Endodermal cell (in vitro differentiated cells): ENCODE results near the gene RASGRF2. TPM values are rescaled to one million over a fixed set of nuclear protein-coding genes. Genes with fewer than 3 reads are reported as not detected.

Experiments
- DNase-seq: peaks from one replicate; pipeline ENCODE4 v3.0.0-alpha.2; 2017
- H3K27ac ChIP-seq: 2 replicates; pipeline ENCODE4 v1.5.1; 2013; ENCODE audit warnings: mild to moderate bottlenecking, low read depth, low read length, moderate library complexity
- H3K27me3 ChIP-seq: 2 replicates; pipeline ENCODE4 v1.6.1; 2013; ENCODE audit warnings: mild to moderate bottlenecking, low read length, moderate library complexity; ENCODE audit not compliant: insufficient read depth, control insufficient read depth, poor library complexity, severe bottlenecking
- H3K36me3 ChIP-seq: 2 replicates; pipeline ENCODE4 v1.7.0; 2013; ENCODE audit warnings: mild to moderate bottlenecking, low read length, moderate library complexity; ENCODE audit not compliant: control insufficient read depth, insufficient read depth
- H3K4me1 ChIP-seq: one replicate; pipeline ENCODE4 v1.7.0; 2013; ENCODE audit warnings: low read length; ENCODE audit not compliant: control insufficient read depth, insufficient read depth
- H3K4me3 ChIP-seq: 2 replicates; pipeline ENCODE4 v1.5.1; 2013; ENCODE audit warnings: mild to moderate bottlenecking, low read length, moderate library complexity
- H3K9ac ChIP-seq: 2 replicates; pipeline ENCODE4 v1.6.1; 2013; ENCODE audit warnings: mild to moderate bottlenecking, low read length, moderate library complexity; ENCODE audit not compliant: poor library complexity, severe bottlenecking; ENCODE audit errors: extremely low read depth
- H3K9me3 ChIP-seq: 2 replicates; pipeline ENCODE4 v1.6.1; 2013; ENCODE audit warnings: mild to moderate bottlenecking, low read length, moderate library complexity; ENCODE audit not compliant: control insufficient read depth
- H3K27ac Mint-ChIP-seq: 2 replicates; pipeline ENCODE4 v1.8.0; 2020; ENCODE audit warnings: mixed read lengths
- H3K27me3 Mint-ChIP-seq: 2 replicates; pipeline ENCODE4 v1.8.0; 2021; ENCODE audit warnings: mild to moderate bottlenecking, mixed read lengths; ENCODE audit not compliant: insufficient read depth
- H3K36me3 Mint-ChIP-seq: 2 replicates; pipeline ENCODE4 v1.8.0; 2020; ENCODE audit warnings: low read depth, mixed read lengths
- H3K4me1 Mint-ChIP-seq: 2 replicates; pipeline ENCODE4 v1.8.0; 2020; ENCODE audit warnings: mixed read lengths
- H3K4me3 Mint-ChIP-seq: 2 replicates; pipeline ENCODE4 v1.8.0; 2020; ENCODE audit warnings: mild to moderate bottlenecking, moderate library complexity, mixed read lengths
- H3K9me3 Mint-ChIP-seq: 2 replicates; pipeline ENCODE4 v1.8.0; 2020; ENCODE audit warnings: mild to moderate bottlenecking, mixed read lengths
- WGBS, 2 experiments: methylation state at CpG; one replicate each; pipeline versions ENCODE4 v1.1.5 to v1.1.7; 2013; ENCODE audit warnings: missing lambda C conversion rate in 2 of 2, mixed read lengths in 1 of 2; ENCODE audit not compliant: insufficient coverage in 1 of 2, insufficient read length in 1 of 2; 5-methylcytosine and 5-hydroxymethylcytosine counted together
- total RNA-seq, 2 donors: library from RNA; stranded (reverse); fragmentation: NEBNext Ultra II Directional in 1 of 2; extraction: Animal tissue kit (Norgen Biotek cat#: 25700) in 1 of 2; gene quantifications; 2 replicates in 1 of 2; 3 replicates in 1 of 2; pipeline ENCODE4 v1.2.1, GENCODE V29; 2021
- TF ChIP-seq, protein P1 (sequence below): fragments of 200-600 bp; sonication (generic); conservative IDR thresholded peaks from 2 replicates; pipeline ENCODE4 v1.5.0; 2021; ENCODE audit warnings: antibody characterized with exemption, mild to moderate bottlenecking

The RASGRF2 gene
- total RNA-seq, 2 donors from 2014 or later, result 0.64 to 14.4 TPM

DNA sequence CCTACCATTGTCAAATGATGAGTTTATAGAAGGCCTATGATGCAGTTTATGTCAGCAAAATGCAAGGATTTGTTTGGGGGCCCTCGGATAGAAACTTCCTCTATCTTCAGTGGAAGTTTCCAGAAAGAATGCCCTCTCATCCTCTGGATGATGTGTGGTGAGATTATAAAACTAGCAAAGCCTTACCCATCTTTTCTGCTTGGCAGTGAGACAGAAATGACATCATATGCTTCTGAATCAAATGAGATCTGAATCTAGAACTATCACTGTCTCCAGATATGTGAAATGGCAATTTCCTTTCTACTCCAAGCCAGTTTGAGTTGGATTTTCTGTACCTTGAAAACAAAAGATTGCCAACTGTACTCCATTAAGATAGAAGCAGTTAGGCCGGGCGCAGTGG, 212.5 kb downstream of the RASGRF2 start:
- Histone ChIP-seq H3K4me1 (no peaks in the 10 kb centered on the region), H3K4me3 (no peak overlapping the region), H3K36me3 (no peaks in the 10 kb centered on the region), H3K9ac (no peak overlapping the region), H3K27me3 (no peaks in the 10 kb centered on the region), H3K9me3 (no peaks in the 10 kb centered on the region), H3K27ac (no peak overlapping the region)
- Mint-ChIP-seq H3K27ac (no peak overlapping the region), H3K4me3 (no peak overlapping the region), H3K36me3 (peaks cover 2% of the 10 kb centered on the region), H3K9me3 (no peaks in the 10 kb centered on the region), H3K4me1 (no peaks in the 10 kb centered on the region), H3K27me3 (no peaks in the 10 kb centered on the region)
- no peak for DNase-seq
- TF ChIP-seq, protein P1, sequence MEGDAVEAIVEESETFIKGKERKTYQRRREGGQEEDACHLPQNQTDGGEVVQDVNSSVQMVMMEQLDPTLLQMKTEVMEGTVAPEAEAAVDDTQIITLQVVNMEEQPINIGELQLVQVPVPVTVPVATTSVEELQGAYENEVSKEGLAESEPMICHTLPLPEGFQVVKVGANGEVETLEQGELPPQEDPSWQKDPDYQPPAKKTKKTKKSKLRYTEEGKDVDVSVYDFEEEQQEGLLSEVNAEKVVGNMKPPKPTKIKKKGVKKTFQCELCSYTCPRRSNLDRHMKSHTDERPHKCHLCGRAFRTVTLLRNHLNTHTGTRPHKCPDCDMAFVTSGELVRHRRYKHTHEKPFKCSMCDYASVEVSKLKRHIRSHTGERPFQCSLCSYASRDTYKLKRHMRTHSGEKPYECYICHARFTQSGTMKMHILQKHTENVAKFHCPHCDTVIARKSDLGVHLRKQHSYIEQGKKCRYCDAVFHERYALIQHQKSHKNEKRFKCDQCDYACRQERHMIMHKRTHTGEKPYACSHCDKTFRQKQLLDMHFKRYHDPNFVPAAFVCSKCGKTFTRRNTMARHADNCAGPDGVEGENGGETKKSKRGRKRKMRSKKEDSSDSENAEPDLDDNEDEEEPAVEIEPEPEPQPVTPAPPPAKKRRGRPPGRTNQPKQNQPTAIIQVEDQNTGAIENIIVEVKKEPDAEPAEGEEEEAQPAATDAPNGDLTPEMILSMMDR, result no peak
- WGBS, 2 experiments, result 97% methylated on average over 3 of the region's 3 CpGs; no CpG with 5 or more reads in 1 of the 2 experiments

DNA sequence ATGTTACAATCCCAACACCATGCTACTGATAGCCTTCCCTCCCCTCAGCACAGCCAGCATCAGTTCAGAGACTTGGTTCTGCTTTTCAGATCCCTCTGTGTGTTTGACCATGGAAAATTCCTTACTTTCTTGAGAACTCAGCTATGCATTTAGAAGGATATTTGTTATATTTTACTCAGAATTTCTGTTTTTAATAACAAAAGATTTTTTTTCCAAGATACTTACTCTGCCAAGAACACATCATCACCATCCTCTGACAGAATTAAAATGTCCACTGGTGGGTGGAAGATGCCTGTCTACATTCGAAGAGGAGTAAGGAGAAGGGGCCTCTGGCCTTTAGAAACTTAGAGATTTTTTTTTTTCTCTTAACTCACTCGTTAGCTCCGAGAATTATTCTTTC, 216.9 kb downstream of the RASGRF2 start:
- Mint-ChIP-seq H3K27me3 (no peaks in the 10 kb centered on the region), H3K9me3 (no peaks in the 10 kb centered on the region), H3K27ac (no peak overlapping the region), H3K4me3 (no peak overlapping the region), H3K4me1 (peaks cover 9% of the 10 kb centered on the region), H3K36me3 (peaks cover 2% of the 10 kb centered on the region)
- H3K27ac ChIP-seq, result no peak overlapping the region
- H3K9ac ChIP-seq, result no peak overlapping the region
- H3K9me3 ChIP-seq, result no peaks in the 10 kb centered on the region
- H3K4me3 ChIP-seq, result no peak overlapping the region
- H3K27me3 ChIP-seq, result no peaks in the 10 kb centered on the region
- WGBS, 2 experiments, result 88% methylated on average over 3 of the region's 3 CpGs; no CpG with 5 or more reads in 1 of the 2 experiments
- TF ChIP-seq, protein P1, result no peak
- no peaks in the 10 kb centered on the region for H3K4me1 ChIP-seq
- no peaks in the 10 kb centered on the region for H3K36me3 ChIP-seq
- no peak for DNase-seq

- no peak overlapping the region for H3K4me3 Mint-ChIP-seq
- H3K27ac Mint-ChIP-seq, result no peak overlapping the region
- H3K9me3 Mint-ChIP-seq, result no peaks in the 10 kb centered on the region
- TF ChIP-seq, protein P1, result no peak
- H3K9me3 ChIP-seq, result no peaks in the 10 kb centered on the region
- no peaks in the 10 kb centered on the region for H3K27me3 ChIP-seq
- H3K4me3 ChIP-seq, result no peak overlapping the region
- H3K27me3 Mint-ChIP-seq, result no peaks in the 10 kb centered on the region
- H3K36me3 ChIP-seq, result peaks cover 9% of the 10 kb centered on the region
- 87 to 91% methylated on average over 12 to 14 of the region's 14 CpGs for WGBS, 2 experiments
- H3K27ac ChIP-seq, result no peak overlapping the region
- no peaks in the 10 kb centered on the region for H3K4me1 ChIP-seq
- no peak for DNase-seq
- peaks cover 2% of the 10 kb centered on the region for H3K36me3 Mint-ChIP-seq
- peaks cover 9% of the 10 kb centered on the region for H3K4me1 Mint-ChIP-seq
- H3K9ac ChIP-seq, result no peak overlapping the region
These were observed 219.8 kb downstream of the RASGRF2 start for GRCh38 chr5:81179959-81180358.
